ENCODE measurements around the gene TNS4.
A peak's percentile ranks its signal among the peaks of the same experiment; 100 is the strongest.

The TNS4 gene

GRCh38 chr17:40471846-40472732, 29.3 kb downstream of the TNS4 start:
- DNase-seq (ENCODE audit: low read depth) = no peak

GRCh38 chr17:40470932-40471828, 30.2 kb downstream of the TNS4 start:
- DNase-seq (ENCODE audit: low read depth) = peak; percentile 61

- no peak for DNase-seq (ENCODE audit: low read depth)
Measured at GRCh38 chr17:40469805-40470675, 31.4 kb downstream of the TNS4 start.

- no peak for DNase-seq (ENCODE audit: low read depth)
Measured at GRCh38 chr17:40468560-40468959, 32.9 kb downstream of the TNS4 start.

GRCh38 chr17:40467281-40467867, 34.0 kb downstream of the TNS4 start:
- no peak for DNase-seq (ENCODE audit: low read depth)

- DNase-seq (ENCODE audit: low read depth) = no peak
Measured at GRCh38 chr17:40466298-40466971, 35.0 kb downstream of the TNS4 start.

GRCh38 chr17:40464392-40464855, 37.0 kb downstream of the TNS4 start:
- DNase-seq (ENCODE audit: low read depth) = no peak

GRCh38 chr17:40463122-40463550, 38.3 kb downstream of the TNS4 start:
- no peak for DNase-seq (ENCODE audit: low read depth)

GRCh38 chr17:40462343-40463121, 38.9 kb downstream of the TNS4 start:
- no peak for DNase-seq (ENCODE audit: low read depth)

GRCh38 chr17:40461732-40462342, 39.6 kb downstream of the TNS4 start:
- DNase-seq (ENCODE audit: low read depth) = no peak

GRCh38 chr17:40460968-40461731, 40.3 kb downstream of the TNS4 start:
- DNase-seq (ENCODE audit: low read depth) = no peak

GRCh38 chr17:40460604-40460967, 40.8 kb downstream of the TNS4 start:
- DNase-seq (ENCODE audit: low read depth) = no peak

GRCh38 chr17:40459636-40460603, 41.5 kb downstream of the TNS4 start:
- no peak for DNase-seq (ENCODE audit: low read depth)

GRCh38 chr17:40458851-40459482, 42.5 kb downstream of the TNS4 start:
- no peak for DNase-seq (ENCODE audit: low read depth)

GRCh38 chr17:40457964-40458791, 43.2 kb downstream of the TNS4 start:
- no peak for DNase-seq (ENCODE audit: low read depth)

- no peak for DNase-seq (ENCODE audit: low read depth)
Measured at GRCh38 chr17:40457369-40457768, 44.1 kb downstream of the TNS4 start.

Data from non-pigmented ciliary epithelial cell (primary cell).